ENCODE results near the gene BDKRB2. TPM values are rescaled to one million over a fixed set of nuclear protein-coding genes. Genes with fewer than 3 reads are reported as not detected.
A peak's percentile ranks its signal among the peaks of the same experiment; 100 is the strongest.

The BDKRB2 gene
- total RNA-seq, 1 experiment from 2014 or later = 3.0 TPM

DNA sequence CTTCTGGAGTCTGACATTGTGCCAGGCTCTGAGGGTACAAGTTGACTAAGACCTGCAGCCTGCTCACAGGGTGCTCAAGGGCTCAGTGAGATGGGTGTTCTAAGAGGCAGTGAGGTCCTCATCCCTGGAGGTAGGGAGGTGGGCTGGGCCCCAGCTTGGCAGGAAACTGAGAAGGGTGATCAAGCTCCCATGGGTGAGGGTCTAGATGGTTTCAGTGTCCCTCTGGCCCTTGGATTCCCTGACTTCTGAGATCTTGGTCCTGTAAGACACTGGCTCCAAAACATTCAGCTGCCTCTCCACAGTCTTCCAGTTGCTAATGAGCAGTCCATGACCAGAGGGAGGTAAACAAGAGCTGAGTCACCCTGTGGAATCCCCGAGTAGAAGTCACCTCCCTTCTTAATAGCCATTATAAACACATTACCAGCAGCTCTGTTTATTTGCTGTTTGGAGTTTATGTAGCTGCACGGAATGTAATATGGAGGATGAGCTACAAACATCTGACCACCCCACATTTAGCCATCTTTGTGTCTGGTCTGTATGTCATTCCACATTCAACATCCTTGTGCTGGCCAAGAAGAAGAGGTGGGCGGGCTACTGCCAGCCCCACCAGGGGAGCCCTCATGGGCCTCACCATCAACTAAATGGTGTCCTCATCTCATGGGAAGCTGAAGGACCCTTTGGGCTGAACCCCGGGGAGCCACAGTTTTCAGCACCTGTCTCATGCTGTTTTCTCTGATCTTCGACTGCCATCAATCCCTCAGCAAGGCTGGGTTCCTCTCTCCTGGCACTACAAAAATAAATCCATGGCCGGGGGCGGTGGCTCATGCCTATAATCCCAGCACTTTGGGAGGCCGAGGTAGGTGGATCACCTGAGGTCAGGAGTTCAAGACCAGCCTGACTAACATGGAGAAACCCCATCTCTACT lies 37.2 kb upstream of the BDKRB2 start:
- no peaks in the 10 kb centered on the region for H3K27me3 ChIP-seq (ENCODE audit: control insufficient read depth, insufficient read depth, low read length)
- no peak overlapping the region for H3K4me3 ChIP-seq (ENCODE audit: insufficient read depth, low read depth, low read length)
- DNase-seq = no peak
- H3K36me3 ChIP-seq (replicated peaks; ENCODE audit: control insufficient read depth, insufficient read depth, low read length) = no peaks in the 10 kb centered on the region

DNA sequence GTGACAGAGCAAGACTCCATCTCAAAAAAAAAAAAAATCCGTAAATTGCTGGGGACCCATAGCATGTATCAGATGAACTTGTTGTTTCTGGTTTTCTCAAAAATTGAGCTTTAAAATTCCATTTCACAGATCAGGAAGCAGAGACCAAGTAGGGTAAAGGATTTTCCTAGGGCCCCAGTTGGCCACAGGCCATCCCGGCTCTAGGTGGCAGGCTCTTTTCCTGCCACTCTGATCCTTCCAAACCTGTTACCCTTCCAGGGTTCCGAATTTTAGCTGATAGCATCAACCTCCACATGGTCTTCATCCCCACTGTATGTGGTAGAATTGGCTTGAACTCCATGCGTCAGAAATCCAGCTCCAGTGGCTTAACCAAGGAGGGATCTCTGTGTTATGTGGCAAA lies 36.1 kb upstream of the BDKRB2 start:
- no peaks in the 10 kb centered on the region for H3K27me3 ChIP-seq (ENCODE audit: control insufficient read depth, insufficient read depth, low read length)
- DNase-seq = no peak
- no peak overlapping the region for H3K4me3 ChIP-seq (ENCODE audit: insufficient read depth, low read depth, low read length)
- no peaks in the 10 kb centered on the region for H3K36me3 ChIP-seq (replicated peaks; ENCODE audit: control insufficient read depth, insufficient read depth, low read length)

DNA sequence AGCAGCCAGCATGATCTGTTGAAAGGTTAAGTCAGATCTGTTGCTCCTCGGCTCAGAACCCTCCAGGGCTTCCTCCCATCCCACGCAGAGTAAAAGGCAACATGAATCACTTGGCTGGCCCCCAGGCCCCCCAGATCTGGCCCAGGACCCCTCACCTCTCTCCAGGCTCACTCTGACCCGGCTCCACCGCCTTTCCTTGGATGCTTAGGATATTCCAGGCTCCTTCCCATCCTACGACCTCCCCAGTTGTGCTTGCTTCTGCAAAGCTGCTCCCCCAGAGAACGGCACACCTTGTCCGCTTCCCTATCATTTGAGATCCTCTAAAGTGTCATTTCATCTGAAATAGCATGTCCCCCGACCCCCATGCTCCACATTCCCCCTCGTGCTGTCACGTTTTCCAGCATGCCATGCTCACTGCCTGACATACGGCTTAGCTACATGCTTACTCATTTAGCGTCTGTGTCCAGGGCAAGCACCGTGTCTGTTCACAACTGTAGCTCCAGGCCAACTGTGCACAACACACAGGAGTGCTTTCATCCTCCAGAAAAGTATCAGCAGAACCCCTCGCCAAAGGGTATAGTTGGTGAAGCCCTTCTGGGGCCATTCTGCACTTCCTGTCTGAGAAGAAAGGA lies 33.6 kb upstream of the BDKRB2 start:
- DNase-seq = peak; percentile 10
- Histone ChIP-seq H3K27me3 (ENCODE audit: control insufficient read depth, insufficient read depth, low read length) (no peaks in the 10 kb centered on the region), H3K36me3 (replicated peaks; ENCODE audit: control insufficient read depth, insufficient read depth, low read length) (no peaks in the 10 kb centered on the region), H3K4me3 (ENCODE audit: insufficient read depth, low read depth, low read length) (no peak overlapping the region)

DNA sequence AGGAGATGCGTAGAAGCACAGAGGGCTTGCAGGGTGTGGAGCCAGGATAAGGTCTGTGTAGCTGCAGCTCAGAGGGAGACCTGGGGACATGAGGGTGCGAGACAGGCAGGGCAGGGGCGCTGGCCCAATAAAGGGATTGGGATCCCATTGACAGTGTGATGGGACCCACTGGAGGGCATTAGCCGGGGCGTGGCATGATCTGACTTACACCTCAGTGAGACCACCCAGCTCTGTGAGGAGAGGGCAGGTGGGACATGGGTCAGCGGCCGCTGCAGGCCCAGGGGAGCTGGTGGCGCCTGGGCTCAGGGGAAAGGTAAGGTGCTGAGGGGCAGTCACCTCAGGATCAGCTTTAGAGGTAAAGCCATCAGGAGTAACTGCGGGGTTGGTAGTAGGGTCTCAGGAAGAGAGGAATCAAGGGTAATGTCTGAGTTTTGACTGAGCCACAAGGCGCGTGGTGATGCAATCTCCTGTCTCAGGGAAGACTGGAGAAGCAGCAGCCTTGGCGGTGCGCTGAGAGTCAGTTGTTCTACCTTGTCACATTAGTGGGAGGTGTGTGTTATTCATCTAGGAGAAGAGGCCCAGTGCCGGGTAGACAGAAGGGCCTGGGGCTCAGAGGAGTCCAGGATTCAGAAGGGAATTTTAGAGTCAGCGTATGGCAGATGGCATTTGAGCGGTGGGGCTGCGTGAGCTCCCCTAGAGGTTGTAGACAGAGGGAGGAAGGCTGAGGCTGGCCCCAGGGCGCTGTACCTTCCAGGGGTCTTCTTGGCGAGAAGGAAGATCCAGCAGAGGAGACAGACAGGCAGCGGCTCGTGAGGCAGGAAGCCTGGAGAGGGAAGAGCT lies 30.8 kb upstream of the BDKRB2 start:
- Histone ChIP-seq H3K27me3 (ENCODE audit: control insufficient read depth, insufficient read depth, low read length) (no peaks in the 10 kb centered on the region), H3K36me3 (replicated peaks; ENCODE audit: control insufficient read depth, insufficient read depth, low read length) (no peaks in the 10 kb centered on the region), H3K4me3 (ENCODE audit: insufficient read depth, low read depth, low read length) (no peak overlapping the region)
- no peak for DNase-seq

DNA sequence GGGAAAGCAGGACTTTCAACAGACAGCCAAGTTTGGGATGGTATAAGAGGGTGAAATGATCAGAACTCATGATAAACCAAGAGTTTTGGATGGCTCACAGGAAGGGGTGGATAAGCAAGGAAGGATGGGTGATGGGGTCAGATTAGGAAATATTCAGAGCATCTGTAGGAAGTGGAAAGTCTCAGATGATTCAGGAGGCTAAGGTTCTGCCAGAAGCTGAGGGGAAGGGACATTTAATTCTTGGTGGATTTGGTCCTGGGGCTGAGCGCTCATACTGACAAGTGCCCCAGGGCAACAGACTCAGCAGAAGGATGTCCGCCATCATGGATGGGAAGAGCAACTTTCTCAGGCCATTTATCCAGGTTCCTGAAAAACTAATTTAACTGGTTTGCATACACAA lies 28.4 kb upstream of the BDKRB2 start:
- Histone ChIP-seq H3K27me3 (ENCODE audit: control insufficient read depth, insufficient read depth, low read length) (no peaks in the 10 kb centered on the region), H3K4me3 (ENCODE audit: insufficient read depth, low read depth, low read length) (no peak overlapping the region), H3K36me3 (replicated peaks; ENCODE audit: control insufficient read depth, insufficient read depth, low read length) (no peaks in the 10 kb centered on the region)
- no peak for DNase-seq

DNA sequence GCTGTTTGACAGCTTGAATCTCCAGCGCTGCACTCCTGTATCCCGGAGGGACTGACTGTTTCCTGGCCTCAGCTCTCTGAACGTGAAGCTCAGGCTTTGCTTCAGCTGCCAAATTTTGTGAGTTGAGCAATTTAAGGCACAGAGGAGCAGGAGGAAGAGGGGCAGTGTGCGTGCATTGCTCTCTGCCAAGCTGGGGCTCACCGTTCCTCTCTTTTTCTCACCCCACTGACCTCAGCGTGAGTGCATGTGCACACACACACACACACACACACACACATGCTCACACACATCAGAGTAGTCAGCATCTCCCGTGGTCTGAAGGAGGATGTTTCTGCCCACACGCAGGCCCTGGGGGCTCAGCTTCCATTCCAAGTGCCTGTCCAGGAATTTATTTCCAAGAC lies 27.8 kb upstream of the BDKRB2 start:
- Histone ChIP-seq H3K36me3 (replicated peaks; ENCODE audit: control insufficient read depth, insufficient read depth, low read length) (no peaks in the 10 kb centered on the region), H3K4me3 (ENCODE audit: insufficient read depth, low read depth, low read length) (no peak overlapping the region), H3K27me3 (ENCODE audit: control insufficient read depth, insufficient read depth, low read length) (no peaks in the 10 kb centered on the region)
- DNase-seq = no peak

DNA sequence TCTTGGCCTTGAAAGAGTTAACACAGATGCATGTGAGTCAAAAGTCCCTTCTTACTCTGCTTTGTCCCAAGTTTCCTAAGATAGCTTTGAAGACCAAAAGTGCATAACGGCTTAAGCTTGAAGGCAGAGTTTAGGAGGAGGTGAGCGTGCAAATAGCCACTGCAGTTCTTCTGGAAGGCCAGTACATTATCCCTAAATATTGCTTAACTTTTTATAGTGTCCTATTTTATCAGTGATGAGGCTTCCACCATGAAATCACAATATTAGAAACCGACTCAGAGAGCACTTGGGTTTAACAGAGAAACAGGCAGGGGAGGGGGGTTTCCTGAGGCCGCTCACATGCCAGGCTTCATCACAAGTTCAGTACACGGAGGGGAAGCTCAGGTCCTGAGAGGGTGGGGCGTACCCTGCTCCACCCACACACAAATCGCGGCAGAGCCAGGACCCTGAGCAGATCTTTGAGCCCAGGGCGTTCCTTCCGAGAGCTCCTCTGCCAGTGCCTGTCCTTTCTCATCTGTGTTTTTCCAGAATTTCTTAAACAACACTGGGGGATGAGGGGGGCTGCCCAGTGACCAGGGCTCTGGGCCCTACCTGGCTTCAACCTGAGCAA lies 26.8 kb upstream of the BDKRB2 start:
- no peak overlapping the region for H3K4me3 ChIP-seq (ENCODE audit: insufficient read depth, low read depth, low read length)
- no peaks in the 10 kb centered on the region for H3K36me3 ChIP-seq (replicated peaks; ENCODE audit: control insufficient read depth, insufficient read depth, low read length)
- H3K27me3 ChIP-seq (ENCODE audit: control insufficient read depth, insufficient read depth, low read length) = no peaks in the 10 kb centered on the region
- DNase-seq = peak; percentile 69

DNA sequence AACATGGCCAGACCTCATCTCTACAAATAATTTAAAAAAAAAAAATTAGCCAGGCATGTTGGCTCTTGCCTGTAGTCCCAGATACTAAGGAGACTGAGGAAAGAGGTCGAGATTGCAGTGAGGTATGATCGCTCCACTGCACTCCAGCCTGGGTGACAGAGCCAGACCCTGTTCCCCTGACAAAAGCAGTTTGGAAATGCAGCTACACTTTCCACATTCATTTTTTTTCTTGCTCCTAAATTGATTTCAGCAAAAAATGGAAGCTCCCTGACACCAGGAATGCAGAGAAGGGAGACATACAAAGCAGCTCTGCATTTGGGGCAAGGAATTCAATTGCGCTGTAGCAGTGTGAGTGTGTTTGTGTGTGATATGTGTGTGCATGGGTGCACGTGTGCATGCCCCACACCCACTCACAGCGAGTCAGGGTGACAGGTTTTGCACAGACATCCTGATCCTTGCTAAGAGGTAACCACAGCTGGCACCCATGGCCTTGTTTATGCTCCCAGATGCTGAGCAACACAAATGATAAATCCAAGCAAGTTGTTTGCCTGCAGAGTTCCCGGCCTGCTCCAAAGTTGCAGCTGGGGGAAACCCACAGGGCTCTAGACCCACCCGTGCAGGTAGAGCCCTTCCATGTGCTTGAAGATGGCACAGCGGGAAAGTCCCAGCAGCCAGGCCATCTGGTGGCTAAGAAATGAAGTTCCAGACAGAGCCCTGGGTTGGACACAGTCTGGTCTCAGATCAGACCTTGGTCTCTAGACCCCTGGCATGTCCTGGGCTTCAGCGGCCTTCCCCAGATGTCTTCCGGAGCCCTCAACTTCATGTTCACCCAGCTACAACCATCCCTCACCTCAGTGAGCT lies 25.9 kb upstream of the BDKRB2 start:
- H3K4me3 ChIP-seq (ENCODE audit: insufficient read depth, low read depth, low read length) = no peak overlapping the region
- DNase-seq = no peak
- H3K27me3 ChIP-seq (ENCODE audit: control insufficient read depth, insufficient read depth, low read length) = no peaks in the 10 kb centered on the region
- no peaks in the 10 kb centered on the region for H3K36me3 ChIP-seq (replicated peaks; ENCODE audit: control insufficient read depth, insufficient read depth, low read length)

DNA sequence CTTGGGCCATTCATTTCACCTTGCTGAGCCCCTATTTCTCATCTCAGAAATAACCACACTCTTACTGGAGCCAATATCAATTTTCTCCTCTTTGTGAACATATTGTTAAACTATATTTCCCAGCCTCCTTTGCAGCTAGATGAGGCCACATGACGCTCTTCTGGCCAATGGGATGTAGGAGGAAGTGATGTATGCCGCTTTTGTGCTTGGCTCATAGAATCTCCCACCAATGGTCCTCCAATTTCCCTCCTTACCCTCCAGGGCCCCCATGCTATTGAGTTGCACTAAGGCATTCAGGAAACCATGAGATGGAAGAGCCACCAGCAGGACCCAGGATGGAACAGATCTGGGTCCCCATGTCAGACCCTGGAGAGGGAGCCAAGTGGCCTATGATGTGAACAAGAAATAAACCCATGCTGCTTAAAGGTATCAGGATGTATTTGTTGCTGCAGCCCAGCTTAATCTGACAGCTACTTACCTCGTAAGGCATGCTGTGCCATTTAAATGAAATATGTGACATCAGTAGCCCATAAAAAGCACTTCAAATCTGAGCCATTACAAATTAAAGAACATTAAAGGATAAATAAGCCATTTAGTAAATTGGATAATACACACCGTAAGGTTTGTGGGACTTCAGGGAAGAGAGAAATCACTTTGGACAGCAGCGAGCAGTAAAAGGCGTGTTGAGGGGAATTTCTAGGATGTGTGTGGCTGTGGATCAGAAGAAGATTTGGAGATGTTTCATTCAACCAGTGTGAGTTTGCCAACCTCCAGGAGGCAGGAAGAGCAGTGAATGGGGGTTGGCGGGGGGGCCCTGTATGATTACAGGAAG lies 24.4 kb upstream of the BDKRB2 start:
- no peaks in the 10 kb centered on the region for H3K27me3 ChIP-seq (ENCODE audit: control insufficient read depth, insufficient read depth, low read length)
- no peak overlapping the region for H3K4me3 ChIP-seq (ENCODE audit: insufficient read depth, low read depth, low read length)
- H3K36me3 ChIP-seq (replicated peaks; ENCODE audit: control insufficient read depth, insufficient read depth, low read length) = no peaks in the 10 kb centered on the region
- no peak for DNase-seq

DNA sequence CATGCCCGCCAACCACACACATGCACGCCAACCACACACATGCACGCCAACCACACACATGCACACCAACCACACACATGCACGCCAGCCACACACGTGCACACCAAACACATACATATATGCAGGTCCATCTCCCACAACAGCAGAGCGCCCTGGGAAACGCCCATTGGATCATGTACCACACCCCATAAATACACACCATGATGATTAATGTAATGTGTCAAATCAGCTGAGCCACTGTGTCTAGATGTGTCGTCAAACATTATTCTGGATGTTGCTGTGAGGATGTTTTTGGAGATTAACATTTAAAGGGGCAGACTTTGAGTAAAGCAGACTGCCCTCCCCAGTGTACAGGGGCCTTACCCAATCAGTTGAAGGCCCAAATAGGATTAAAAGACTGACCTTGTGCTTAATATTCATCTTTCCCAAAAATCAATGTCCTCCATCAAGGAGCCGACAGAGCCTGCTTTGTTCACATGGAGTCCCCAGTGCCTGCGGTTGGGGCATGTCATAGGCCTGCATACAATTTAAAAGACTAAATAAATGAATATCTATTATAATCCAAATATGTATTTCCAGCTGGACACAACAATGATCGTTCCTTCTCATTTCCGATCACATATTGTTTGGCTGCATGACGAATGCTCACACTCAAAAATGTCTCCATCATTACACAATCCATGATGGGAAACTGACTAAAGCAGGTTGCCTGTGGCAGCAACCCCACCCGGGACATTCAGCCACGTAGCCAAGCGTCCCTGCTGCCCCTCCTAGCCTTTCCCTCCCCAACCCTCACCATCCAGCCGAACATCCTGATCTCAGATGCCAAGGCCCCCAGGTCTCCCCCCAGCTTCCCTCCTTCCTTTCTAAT lies 23.2 kb upstream of the BDKRB2 start:
- DNase-seq = no peak
- H3K36me3 ChIP-seq (replicated peaks; ENCODE audit: control insufficient read depth, insufficient read depth, low read length) = no peaks in the 10 kb centered on the region

DNA sequence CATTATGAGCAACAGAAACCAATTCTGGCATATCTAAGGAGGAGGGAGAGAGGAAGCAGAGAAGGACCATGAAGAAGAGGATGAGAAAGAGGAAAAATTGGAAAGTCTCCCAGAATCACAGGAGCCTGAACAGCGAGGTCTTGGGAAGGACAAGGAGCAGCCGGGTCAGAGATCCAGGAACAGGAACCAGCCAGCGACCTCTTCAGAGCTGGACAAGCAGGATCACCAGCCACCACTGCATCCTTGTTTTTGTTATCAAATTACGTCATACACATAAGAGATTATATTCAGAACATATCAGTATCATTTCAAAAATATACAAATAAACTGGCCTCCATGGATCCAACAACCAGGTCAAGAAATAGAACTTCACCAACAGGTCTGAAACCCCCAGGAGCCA lies 22.1 kb upstream of the BDKRB2 start:
- no peaks in the 10 kb centered on the region for H3K36me3 ChIP-seq (replicated peaks; ENCODE audit: control insufficient read depth, insufficient read depth, low read length)
- H3K4me3 ChIP-seq (ENCODE audit: insufficient read depth, low read depth, low read length) = no peak overlapping the region
- no peak for DNase-seq
- no peaks in the 10 kb centered on the region for H3K27me3 ChIP-seq (ENCODE audit: control insufficient read depth, insufficient read depth, low read length)

More for the DNA sequence above, 23.2 kb upstream of the BDKRB2 start:
- no peak overlapping the region for H3K4me3 ChIP-seq (ENCODE audit: insufficient read depth, low read depth, low read length)
- no peaks in the 10 kb centered on the region for H3K27me3 ChIP-seq (ENCODE audit: control insufficient read depth, insufficient read depth, low read length)

DNA sequence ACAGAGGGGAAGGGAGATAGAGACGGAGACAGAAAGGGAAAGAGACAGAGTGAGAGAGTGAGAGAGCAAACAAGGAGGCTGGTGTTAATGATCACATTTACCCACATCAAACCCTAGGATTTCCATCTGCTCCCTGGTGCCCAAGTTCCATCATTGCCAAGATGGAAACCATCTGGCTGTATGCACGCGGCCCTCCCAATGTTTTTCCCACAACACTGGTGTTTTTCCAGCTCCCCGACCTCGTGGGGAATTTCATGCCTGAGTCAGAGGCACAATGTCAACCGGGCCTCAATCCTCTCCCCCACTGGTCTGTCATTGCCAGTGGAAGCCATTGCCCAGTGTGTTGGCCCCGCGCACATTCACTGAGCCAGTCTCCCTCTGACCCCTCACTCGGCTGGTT lies 19.9 kb upstream of the BDKRB2 start:
- H3K27me3 ChIP-seq (ENCODE audit: control insufficient read depth, insufficient read depth, low read length) = no peaks in the 10 kb centered on the region
- no peaks in the 10 kb centered on the region for H3K36me3 ChIP-seq (replicated peaks; ENCODE audit: control insufficient read depth, insufficient read depth, low read length)
- no peak overlapping the region for H3K4me3 ChIP-seq (ENCODE audit: insufficient read depth, low read depth, low read length)
- no peak for DNase-seq
